ENCODE measurements around the gene MARK4.

The MARK4 gene

DNA sequence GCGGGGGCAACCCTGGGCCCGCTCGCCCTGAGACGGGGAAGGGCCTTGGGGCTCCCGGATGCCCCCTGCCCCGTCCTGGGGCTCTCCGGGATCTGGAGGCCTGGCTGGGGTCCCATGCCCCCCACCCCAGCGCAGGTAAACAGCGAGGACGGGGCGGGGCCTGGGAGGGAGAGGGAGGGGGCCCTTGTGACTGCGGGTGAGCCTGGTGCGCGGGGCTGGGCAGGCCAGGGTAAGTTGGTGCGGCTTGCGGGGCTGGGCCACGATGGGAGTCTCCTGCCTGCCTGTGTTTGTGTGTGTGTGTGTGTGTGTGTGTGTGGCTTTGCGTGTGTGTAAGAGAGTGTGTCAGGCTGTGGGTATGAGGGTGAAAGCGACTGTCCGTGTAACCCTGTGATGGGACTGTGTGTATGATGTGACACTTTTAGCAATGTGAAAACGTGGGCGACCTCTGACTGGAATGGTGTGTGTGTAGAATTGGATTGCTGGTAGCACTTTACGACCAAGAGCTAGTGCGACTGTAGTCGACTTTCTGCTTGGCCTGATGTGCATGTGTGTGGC, 89.9 kb downstream of the MARK4 start:
- Mint-ChIP-seq H3K27me3 (ENCODE audit: low read depth, poor library complexity) (peaks cover 40% of the 10 kb centered on the region), H3K4me3 (no peak overlapping the region), H3K36me3 (ENCODE audit: low read depth) (no peaks in the 10 kb centered on the region), H3K4me1 (peaks cover 5% of the 10 kb centered on the region), H3K9me3 (no peaks in the 10 kb centered on the region), H3K27ac (no peak overlapping the region)
- TF ChIP-seq, protein P1, sequence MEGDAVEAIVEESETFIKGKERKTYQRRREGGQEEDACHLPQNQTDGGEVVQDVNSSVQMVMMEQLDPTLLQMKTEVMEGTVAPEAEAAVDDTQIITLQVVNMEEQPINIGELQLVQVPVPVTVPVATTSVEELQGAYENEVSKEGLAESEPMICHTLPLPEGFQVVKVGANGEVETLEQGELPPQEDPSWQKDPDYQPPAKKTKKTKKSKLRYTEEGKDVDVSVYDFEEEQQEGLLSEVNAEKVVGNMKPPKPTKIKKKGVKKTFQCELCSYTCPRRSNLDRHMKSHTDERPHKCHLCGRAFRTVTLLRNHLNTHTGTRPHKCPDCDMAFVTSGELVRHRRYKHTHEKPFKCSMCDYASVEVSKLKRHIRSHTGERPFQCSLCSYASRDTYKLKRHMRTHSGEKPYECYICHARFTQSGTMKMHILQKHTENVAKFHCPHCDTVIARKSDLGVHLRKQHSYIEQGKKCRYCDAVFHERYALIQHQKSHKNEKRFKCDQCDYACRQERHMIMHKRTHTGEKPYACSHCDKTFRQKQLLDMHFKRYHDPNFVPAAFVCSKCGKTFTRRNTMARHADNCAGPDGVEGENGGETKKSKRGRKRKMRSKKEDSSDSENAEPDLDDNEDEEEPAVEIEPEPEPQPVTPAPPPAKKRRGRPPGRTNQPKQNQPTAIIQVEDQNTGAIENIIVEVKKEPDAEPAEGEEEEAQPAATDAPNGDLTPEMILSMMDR (IDR thresholded peaks at IDR 0.05) = no peak
- no peak for DNase-seq

DNA sequence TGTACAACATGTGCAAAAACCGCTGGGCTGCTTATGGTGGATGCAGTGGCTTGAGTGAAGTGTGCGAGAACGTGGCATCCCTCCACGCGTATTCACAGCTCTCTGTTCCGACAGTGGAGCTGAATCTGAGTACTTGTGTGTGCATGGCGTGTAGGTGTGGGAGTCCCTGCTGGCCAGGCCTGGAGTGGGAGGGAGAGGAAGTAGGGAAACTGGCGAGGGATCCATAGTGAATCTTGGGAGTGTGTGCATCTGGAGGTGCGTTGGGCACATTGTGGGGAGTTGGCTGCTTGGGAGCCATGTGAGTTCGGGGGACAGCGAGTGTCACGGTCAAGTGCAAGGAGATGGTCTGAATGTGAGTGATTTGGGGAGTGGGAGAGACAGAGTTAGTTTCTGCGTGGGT, 91.8 kb downstream of the MARK4 start:
- no peaks in the 10 kb centered on the region for H3K36me3 Mint-ChIP-seq (ENCODE audit: low read depth)
- TF ChIP-seq, protein P1 (IDR thresholded peaks at IDR 0.05) = no peak
- peaks cover 5% of the 10 kb centered on the region for H3K4me1 Mint-ChIP-seq
- H3K27me3 Mint-ChIP-seq (ENCODE audit: low read depth, poor library complexity) = peaks cover 41% of the 10 kb centered on the region
- H3K27ac Mint-ChIP-seq = no peak overlapping the region
- DNase-seq = no peak
- H3K4me3 Mint-ChIP-seq = no peak overlapping the region
- H3K9me3 Mint-ChIP-seq = no peaks in the 10 kb centered on the region

- H3K27ac Mint-ChIP-seq = no peak overlapping the region
- DNase-seq = no peak
- TF ChIP-seq, protein P1 (IDR thresholded peaks at IDR 0.05) = no peak
- no peaks in the 10 kb centered on the region for H3K36me3 Mint-ChIP-seq (ENCODE audit: low read depth)
- H3K27me3 Mint-ChIP-seq (ENCODE audit: low read depth, poor library complexity) = peaks cover 23% of the 10 kb centered on the region
- H3K4me3 Mint-ChIP-seq = no peak overlapping the region
- H3K9me3 Mint-ChIP-seq = no peaks in the 10 kb centered on the region
- H3K4me1 Mint-ChIP-seq = peaks cover 5% of the 10 kb centered on the region
These were observed 93.8 kb downstream of the MARK4 start for GRCh38 chr19:45344621-45345505.

GRCh38 chr19:45345506-45345860, 94.4 kb downstream of the MARK4 start:
- H3K9me3 Mint-ChIP-seq = no peaks in the 10 kb centered on the region
- H3K27me3 Mint-ChIP-seq (ENCODE audit: low read depth, poor library complexity) = peaks cover 16% of the 10 kb centered on the region
- H3K4me3 Mint-ChIP-seq = no peak overlapping the region
- no peak overlapping the region for H3K27ac Mint-ChIP-seq
- no peaks in the 10 kb centered on the region for H3K36me3 Mint-ChIP-seq (ENCODE audit: low read depth)
- H3K4me1 Mint-ChIP-seq = no peaks in the 10 kb centered on the region
- no peak for DNase-seq
- TF ChIP-seq, protein P1 (IDR thresholded peaks at IDR 0.05) = no peak

DNA sequence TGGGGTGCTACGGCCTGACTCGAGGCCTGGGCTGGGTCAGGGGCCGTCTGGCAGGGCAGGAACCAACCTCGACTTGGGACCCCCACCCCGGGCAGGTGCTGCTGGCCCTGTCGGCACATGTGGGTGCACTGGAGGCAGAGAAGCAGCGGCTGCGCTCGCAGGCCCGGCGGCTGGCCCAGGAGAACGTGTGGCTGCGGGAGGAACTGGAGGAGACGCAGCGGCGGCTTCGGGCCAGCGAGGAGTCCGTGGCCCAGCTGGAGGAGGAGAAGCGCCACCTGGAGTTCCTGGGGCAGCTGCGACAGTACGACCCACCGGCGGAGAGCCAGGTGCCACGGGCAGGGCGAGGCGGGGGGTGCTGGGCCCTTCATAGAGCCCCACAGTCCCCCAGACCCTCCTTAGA, 95.4 kb downstream of the MARK4 start:
- no peak for DNase-seq
- Mint-ChIP-seq H3K4me3 (no peak overlapping the region), H3K36me3 (ENCODE audit: low read depth) (no peaks in the 10 kb centered on the region)

More for the DNA sequence above, 95.4 kb downstream of the MARK4 start:
- Mint-ChIP-seq H3K9me3 (no peaks in the 10 kb centered on the region), H3K4me1 (no peaks in the 10 kb centered on the region), H3K27ac (no peak overlapping the region), H3K27me3 (ENCODE audit: low read depth, poor library complexity) (peaks cover 16% of the 10 kb centered on the region)
- TF ChIP-seq, protein P1 (IDR thresholded peaks at IDR 0.05) = no peak
